Mesenteric fat pad (tissue), 1 donor: ENCODE data around the gene ANKRD66. TPM values are rescaled to one million over a fixed set of nuclear protein-coding genes. Genes with fewer than 3 reads are reported as not detected.

Experiments
- DNase-seq: peaks from one replicate; pipeline ENCODE4 v3.0.0-alpha.2; 2020; ENCODE audit warnings: low spot score
- total RNA-seq: library from RNA; stranded (reverse); fragmentation: NEBNext Ultra II Directional; extraction: Animal tissue kit (Norgen Biotek cat#: 25700); gene quantifications from one replicate; pipeline ENCODE4 v1.2.1, GENCODE V29; 2021
- donor health status: DM: yes; HTN: yes; CAD: no.

The ANKRD66 gene
- total RNA-seq, 1 donor from 2014 or later: not detected

- DNase-seq: no peak
Observed at GRCh38 chr6:46789434-46790354, 43.0 kb downstream of the ANKRD66 start.

GRCh38 chr6:46790355-46790874 lies 43.7 kb downstream of the ANKRD66 start:
- DNase-seq: no peak

- DNase-seq: no peak
Observed at GRCh38 chr6:46792635-46793034, 45.9 kb downstream of the ANKRD66 start.

GRCh38 chr6:46793138-46793537 lies 46.4 kb downstream of the ANKRD66 start, which contains the start of gene MEP1A:
Gene MEP1A (plus strand): TSS chr6:46793389. CDS start chr6:46793399, 10 bp downstream.
- DNase-seq: no peak

- DNase-seq: no peak
Observed at GRCh38 chr6:46794068-46794467, 47.3 kb downstream of the ANKRD66 start.

GRCh38 chr6:46795816-46796215 lies 49.1 kb downstream of the ANKRD66 start:
- DNase-seq: no peak

- DNase-seq: no peak
Observed at GRCh38 chr6:46796848-46797580, 50.3 kb downstream of the ANKRD66 start.

GRCh38 chr6:46799657-46800056 lies 52.9 kb downstream of the ANKRD66 start:
- no peak for DNase-seq

GRCh38 chr6:46808806-46809205 lies 62.1 kb downstream of the ANKRD66 start:
- DNase-seq: no peak

Other genes starting within 250 kb of the ANKRD66 start
- gene CYP39A1, start 94.1 kb upstream of the ANKRD66 start, total RNA-seq: 1.1 TPM
- 12.9 TPM for gene SLC25A27, start 94.0 kb upstream of the ANKRD66 start, total RNA-seq
- gene TDRD6, start 59.0 kb upstream of the ANKRD66 start, total RNA-seq: 0.58 TPM
- gene PLA2G7, start 11.6 kb upstream of the ANKRD66 start, total RNA-seq: 8.1 TPM
- gene MEP1A, start 46.5 kb downstream of the ANKRD66 start, total RNA-seq: 0.35 TPM
- 71.1 TPM for gene ADGRF5, start 175.0 kb downstream of the ANKRD66 start, total RNA-seq